HEK293 (cell line): ENCODE data around the gene DHX16.

Experiments
- EGR2 ChIP-seq: fragments of 450-650 bp; formaldehyde crosslinking; IDR thresholded peaks from 2 replicates; pipeline ENCODE4 v1.5.1; 2016; ENCODE audit warnings: low read depth, missing biosample characterization, missing genetic modification characterization
- GLI2 ChIP-seq: fragments of 450-650 bp; formaldehyde crosslinking; IDR thresholded peaks from 2 replicates; pipeline ENCODE4; 2017; ENCODE audit warnings: missing biosample characterization, missing genetic modification characterization, low read depth, borderline replicate concordance
- GLIS2 ChIP-seq: fragments of 450-650 bp; formaldehyde crosslinking; IDR thresholded peaks from 2 replicates; pipeline ENCODE4 v1.5.1; 2016; ENCODE audit warnings: missing biosample characterization, missing genetic modification characterization
- HOXD13 ChIP-seq: sonication (generic); formaldehyde crosslinking; IDR thresholded peaks from 2 replicates; pipeline ENCODE4 v1.8.0; 2022; ENCODE audit warnings: missing genetic modification reagents, borderline replicate concordance
- KLF1 ChIP-seq: fragments of 450-650 bp; formaldehyde crosslinking; IDR thresholded peaks from 2 replicates; pipeline ENCODE4 v1.5.1; 2016; ENCODE audit warnings: missing biosample characterization, missing genetic modification characterization
- KLF10 ChIP-seq: fragments of 450-650 bp; IDR thresholded peaks from 2 replicates; pipeline ENCODE4 v1.5.1; 2018; ENCODE audit warnings: missing biosample characterization, mild to moderate bottlenecking, missing genetic modification characterization
- KLF9 ChIP-seq: fragments of 450-650 bp; formaldehyde crosslinking; IDR thresholded peaks from 2 replicates; pipeline ENCODE4 v1.5.1; 2016; ENCODE audit warnings: missing biosample characterization, missing genetic modification characterization, low read depth
- OSR2 ChIP-seq: fragments of 450-650 bp; formaldehyde crosslinking; IDR thresholded peaks from 2 replicates; pipeline ENCODE4 v1.5.1; 2016; ENCODE audit warnings: missing biosample characterization, missing genetic modification characterization
- RBAK ChIP-seq: fragments of 450-650 bp; formaldehyde crosslinking; IDR thresholded peaks from 2 replicates; pipeline ENCODE4 v1.5.1; 2016; ENCODE audit warnings: missing biosample characterization, missing genetic modification characterization
- YY1 ChIP-seq: fragments of 450-650 bp; formaldehyde crosslinking; IDR thresholded peaks from 2 replicates; pipeline ENCODE4 v1.5.1; 2018; ENCODE audit warnings: missing biosample characterization, missing genetic modification characterization
- YY2 ChIP-seq: fragments of 450-650 bp; formaldehyde crosslinking; IDR thresholded peaks from 2 replicates; pipeline ENCODE4 v1.5.1; 2016; ENCODE audit warnings: missing biosample characterization, missing genetic modification characterization
- ZBTB11 ChIP-seq: fragments of 450-650 bp; formaldehyde crosslinking; conservative IDR thresholded peaks from 2 replicates; pipeline ENCODE4 v1.5.1; 2016; ENCODE audit warnings: low read depth, missing biosample characterization, missing genetic modification characterization
- ZNF121 ChIP-seq: fragments of 450-650 bp; formaldehyde crosslinking; IDR thresholded peaks from 2 replicates; pipeline ENCODE4 v1.5.1; 2016; ENCODE audit warnings: missing biosample characterization, missing genetic modification characterization
- ZNF138 ChIP-seq: fragments of 450-650 bp; formaldehyde crosslinking; IDR thresholded peaks from 2 replicates; pipeline ENCODE4 v1.5.1; 2016; ENCODE audit warnings: missing biosample characterization, missing genetic modification characterization, borderline replicate concordance
- ZNF169 ChIP-seq: fragments of 450-650 bp; formaldehyde crosslinking; IDR thresholded peaks from 2 replicates; pipeline ENCODE4 v1.5.1; 2016; ENCODE audit warnings: missing biosample characterization, missing genetic modification characterization
- ZNF175 ChIP-seq: fragments of 450-650 bp; formaldehyde crosslinking; IDR thresholded peaks from 2 replicates; pipeline ENCODE4 v1.5.1; 2016; ENCODE audit warnings: missing biosample characterization, missing genetic modification characterization
- ZNF19 ChIP-seq: fragments of 450-650 bp; formaldehyde crosslinking; IDR thresholded peaks from 2 replicates; pipeline ENCODE4; 2016; ENCODE audit warnings: missing biosample characterization, missing genetic modification characterization, low read depth
- ZNF248 ChIP-seq: fragments of 450-650 bp; formaldehyde crosslinking; IDR thresholded peaks from 2 replicates; pipeline ENCODE4 v1.5.1; 2017; ENCODE audit warnings: missing biosample characterization, missing genetic modification characterization
- ZNF362 ChIP-seq: fragments of 450-650 bp; formaldehyde crosslinking; IDR thresholded peaks from 2 replicates; pipeline ENCODE4 v1.5.1; 2016; ENCODE audit warnings: missing biosample characterization, missing genetic modification characterization
- ZNF404 ChIP-seq: fragments of 450-650 bp; formaldehyde crosslinking; IDR thresholded peaks from 2 replicates; pipeline ENCODE4 v1.5.1; 2017; ENCODE audit warnings: missing biosample characterization, missing genetic modification characterization
- ZNF549 ChIP-seq: fragments of 450-650 bp; IDR thresholded peaks from 2 replicates; pipeline ENCODE4 v1.5.1; 2018; ENCODE audit warnings: missing biosample characterization, missing genetic modification characterization, mild to moderate bottlenecking, inconsistent platforms, moderate library complexity
- ZNF626 ChIP-seq: fragments of 450-650 bp; sonication (Bioruptor Pico); formaldehyde crosslinking; IDR thresholded peaks from 2 replicates; pipeline ENCODE4 v1.5.1; 2018; ENCODE audit warnings: missing biosample characterization, missing genetic modification characterization, inconsistent platforms
- ZNF664 ChIP-seq: fragments of 450-650 bp; formaldehyde crosslinking; IDR thresholded peaks from 2 replicates; pipeline ENCODE4 v1.5.1; 2016; ENCODE audit warnings: missing biosample characterization, missing genetic modification characterization
- ZNF692 ChIP-seq: fragments of 450-650 bp; formaldehyde crosslinking; IDR thresholded peaks from 2 replicates; pipeline ENCODE4 v1.5.1; 2016; ENCODE audit warnings: missing biosample characterization, missing genetic modification characterization
- ZNF701 ChIP-seq: fragments of 450-650 bp; formaldehyde crosslinking; IDR thresholded peaks from 2 replicates; pipeline ENCODE4 v1.5.1; 2016; ENCODE audit warnings: missing biosample characterization, missing genetic modification characterization
- ZNF776 ChIP-seq: fragments of 450-650 bp; formaldehyde crosslinking; IDR thresholded peaks from 2 replicates; pipeline ENCODE4 v1.5.0; 2017; ENCODE audit warnings: missing biosample characterization, missing genetic modification characterization, borderline replicate concordance
- ZNF777 ChIP-seq: fragments of 450-650 bp; formaldehyde crosslinking; IDR thresholded peaks from 2 replicates; pipeline ENCODE4 v1.5.1; 2017; ENCODE audit warnings: missing biosample characterization, missing genetic modification characterization, borderline replicate concordance
- TF ChIP-seq, protein P1 (sequence below): fragments of 450-650 bp; IDR thresholded peaks from 2 replicates; pipeline ENCODE4 v1.5.1; 2018; ENCODE audit warnings: missing biosample characterization, mild to moderate bottlenecking, missing genetic modification characterization
- TF ChIP-seq, protein P2 (sequence below): fragments of 450-650 bp; formaldehyde crosslinking; IDR thresholded peaks from 2 replicates; pipeline ENCODE4 v1.5.1; 2016; ENCODE audit warnings: missing biosample characterization, missing genetic modification characterization

DHX16 gene

DNA sequence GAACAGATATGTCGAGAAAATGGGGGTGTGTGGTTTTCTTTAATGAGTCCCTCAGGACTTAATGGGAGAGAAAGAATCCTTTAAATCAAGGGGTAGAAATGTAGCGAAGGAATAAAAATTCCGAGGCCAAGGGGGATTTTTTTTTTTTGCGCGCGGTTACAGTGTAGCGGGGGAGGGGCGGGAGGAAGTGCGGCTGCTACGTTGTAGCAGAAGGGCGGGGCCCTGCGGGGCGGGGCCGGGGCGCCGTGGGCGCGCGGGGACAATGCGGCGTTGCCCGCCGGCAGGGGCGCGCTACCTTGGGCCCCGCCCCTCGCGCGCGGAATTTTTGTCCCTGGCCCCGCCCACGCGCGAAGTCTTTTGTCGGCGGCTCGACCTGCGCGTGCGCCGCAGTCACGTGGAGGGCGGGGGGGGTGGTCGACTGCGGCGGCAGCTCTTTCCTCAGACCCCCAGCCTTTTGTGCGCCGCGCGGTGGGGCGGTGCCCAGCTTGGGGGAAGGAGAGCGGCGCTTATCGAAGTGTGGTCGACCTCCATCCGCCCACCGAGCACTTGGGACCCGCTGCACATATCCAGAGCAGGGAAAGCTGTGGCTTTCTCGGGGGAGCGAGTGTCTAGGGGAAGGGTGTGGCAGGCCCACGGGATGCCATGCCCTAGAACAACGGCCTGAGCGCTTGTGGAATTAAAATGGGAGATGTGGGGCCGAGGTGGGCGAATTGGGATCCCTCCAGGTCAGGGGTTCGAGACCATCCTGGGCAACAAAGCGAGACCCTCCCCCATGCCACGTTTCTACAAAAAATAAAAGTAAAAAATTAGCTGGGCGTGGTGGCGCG lies 48.6 kb upstream of the DHX16 start (continued):
- TF ChIP-seq HOXD13 (CRISPR knock-in tag) (no peak), GLI2 (tag by site-specific recombination) (no peak), ZNF777 (tag by site-specific recombination) (no peak), ZNF362 (tag by site-specific recombination) (peak; percentile 75; the same call in 1 of the 2 replicates), YY1 (0 out of 2 replicates have a peak, but pooled peaks have one; percentile 15), ZNF701 (no peak), EGR2 (tag by site-specific recombination) (0 out of 2 replicates have a peak, but pooled peaks have one; percentile 45), RBAK (tag by site-specific recombination) (no peak), ZNF404 (tag by site-specific recombination) (0 out of 2 replicates have a peak, but pooled peaks have one; percentile 8), ZNF664 (no peak; the same call in 1 of the 2 replicates), ZNF776 (tag by site-specific recombination) (no peak), ZNF692 (tag by site-specific recombination) (no peak; the same call in 1 of the 2 replicates), ZNF549 (no peak), ZBTB11 (tag by site-specific recombination) (peak; percentile 52; the same call in 1 of the 2 replicates), ZNF626 (tag by site-specific recombination) (no peak), ZNF138 (tag by site-specific recombination) (no peak), ZNF175 (no peak), ZNF248 (tag by site-specific recombination) (no peak), GLIS2 (tag by site-specific recombination) (peak; percentile 98), KLF9 (tag by site-specific recombination) (peak; percentile 92), ZNF121 (tag by site-specific recombination) (no peak), ZNF169 (tag by site-specific recombination) (no peak), YY2 (tag by site-specific recombination) (no peak), KLF1 (peak; percentile 76), KLF10 (peak; percentile 87), ZNF19 (no peak), OSR2 (tag by site-specific recombination) (no peak)
- TF ChIP-seq, protein P1, sequence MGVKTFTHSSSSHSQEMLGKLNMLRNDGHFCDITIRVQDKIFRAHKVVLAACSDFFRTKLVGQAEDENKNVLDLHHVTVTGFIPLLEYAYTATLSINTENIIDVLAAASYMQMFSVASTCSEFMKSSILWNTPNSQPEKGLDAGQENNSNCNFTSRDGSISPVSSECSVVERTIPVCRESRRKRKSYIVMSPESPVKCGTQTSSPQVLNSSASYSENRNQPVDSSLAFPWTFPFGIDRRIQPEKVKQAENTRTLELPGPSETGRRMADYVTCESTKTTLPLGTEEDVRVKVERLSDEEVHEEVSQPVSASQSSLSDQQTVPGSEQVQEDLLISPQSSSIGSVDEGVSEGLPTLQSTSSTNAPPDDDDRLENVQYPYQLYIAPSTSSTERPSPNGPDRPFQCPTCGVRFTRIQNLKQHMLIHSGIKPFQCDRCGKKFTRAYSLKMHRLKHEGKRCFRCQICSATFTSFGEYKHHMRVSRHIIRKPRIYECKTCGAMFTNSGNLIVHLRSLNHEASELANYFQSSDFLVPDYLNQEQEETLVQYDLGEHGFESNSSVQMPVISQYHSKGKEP (tag by site-specific recombination): no peak
- TF ChIP-seq, protein P2, sequence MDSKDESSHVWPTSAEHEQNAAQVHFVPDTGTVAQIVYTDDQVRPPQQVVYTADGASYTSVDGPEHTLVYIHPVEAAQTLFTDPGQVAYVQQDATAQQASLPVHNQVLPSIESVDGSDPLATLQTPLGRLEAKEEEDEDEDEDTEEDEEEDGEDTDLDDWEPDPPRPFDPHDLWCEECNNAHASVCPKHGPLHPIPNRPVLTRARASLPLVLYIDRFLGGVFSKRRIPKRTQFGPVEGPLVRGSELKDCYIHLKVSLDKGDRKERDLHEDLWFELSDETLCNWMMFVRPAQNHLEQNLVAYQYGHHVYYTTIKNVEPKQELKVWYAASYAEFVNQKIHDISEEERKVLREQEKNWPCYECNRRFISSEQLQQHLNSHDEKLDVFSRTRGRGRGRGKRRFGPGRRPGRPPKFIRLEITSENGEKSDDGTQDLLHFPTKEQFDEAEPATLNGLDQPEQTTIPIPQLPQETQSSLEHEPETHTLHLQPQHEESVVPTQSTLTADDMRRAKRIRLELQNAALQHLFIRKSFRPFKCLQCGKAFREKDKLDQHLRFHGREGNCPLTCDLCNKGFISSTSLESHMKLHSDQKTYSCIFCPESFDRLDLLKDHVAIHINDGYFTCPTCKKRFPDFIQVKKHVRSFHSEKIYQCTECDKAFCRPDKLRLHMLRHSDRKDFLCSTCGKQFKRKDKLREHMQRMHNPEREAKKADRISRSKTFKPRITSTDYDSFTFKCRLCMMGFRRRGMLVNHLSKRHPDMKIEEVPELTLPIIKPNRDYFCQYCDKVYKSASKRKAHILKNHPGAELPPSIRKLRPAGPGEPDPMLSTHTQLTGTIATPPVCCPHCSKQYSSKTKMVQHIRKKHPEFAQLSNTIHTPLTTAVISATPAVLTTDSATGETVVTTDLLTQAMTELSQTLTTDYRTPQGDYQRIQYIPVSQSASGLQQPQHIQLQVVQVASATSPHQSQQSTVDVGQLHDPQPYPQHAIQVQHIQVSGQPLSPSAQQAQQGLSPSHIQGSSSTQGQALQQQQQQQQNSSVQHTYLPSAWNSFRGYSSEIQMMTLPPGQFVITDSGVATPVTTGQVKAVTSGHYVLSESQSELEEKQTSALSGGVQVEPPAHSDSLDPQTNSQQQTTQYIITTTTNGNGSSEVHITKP (tag by site-specific recombination): peak; percentile 84
